Esophagus muscularis mucosa (tissue), 4 donors: ENCODE data around the gene SUSD6. TPM values are rescaled to one million over a fixed set of nuclear protein-coding genes. Genes with fewer than 3 reads are reported as not detected.
"Not testable (repeated sequence)": the region's sequence is repeated elsewhere in the genome, so short reads cannot be mapped to it uniquely, and the experiment has no call there.

Experiments
- DNase-seq: peaks from one replicate; pipeline ENCODE4 v3.0.0-alpha.2; 2017; ENCODE audit errors: extremely low spot score
- H3K27ac ChIP-seq, 4 donors: fragments of 200-600 bp; sonication (generic); replicated peaks in 1 of 4; 1 replicate in 3 of 4; 2 replicates in 1 of 4; pipeline ENCODE4 v1.5.1; 2016 to 2019; ENCODE audit warnings: mild to moderate bottlenecking in 1 of 4
- H3K27me3 ChIP-seq, 4 donors: fragments of 200-600 bp; sonication (generic); one replicate each; pipeline versions ENCODE4 v1.5.1 to v1.6.0; 2016 to 2019
- H3K36me3 ChIP-seq, 4 donors: fragments of 200-600 bp; sonication (generic); one replicate each; pipeline ENCODE4 v1.5.1; 2016 to 2019
- H3K4me1 ChIP-seq, 4 donors: fragments of 200-600 bp; sonication (generic); one replicate each; pipeline ENCODE4 v1.5.1; 2016 to 2019
- H3K4me3 ChIP-seq, 4 donors: fragments of 200-600 bp; sonication (generic); 1 replicate in 2 of 4; 2 replicates in 2 of 4; pipeline ENCODE4 v1.5.1; 2016 to 2019; ENCODE audit warnings: mild to moderate bottlenecking in 4 of 4, moderate library complexity in 1 of 4
- H3K9me3 ChIP-seq, 4 donors: fragments of 200-600 bp; sonication (generic); 1 replicate in 3 of 4; 2 replicates in 1 of 4; pipeline ENCODE4 v1.5.1; 2016 to 2019
- EP300 ChIP-seq: sonication (generic); formaldehyde crosslinking; IDR thresholded peaks from one replicate; pipeline ENCODE4 v1.6.1; 2017; ENCODE audit warnings: antibody characterized with exemption
- POLR2A ChIP-seq: fragments of 450-650 bp; IDR thresholded peaks from one replicate; pipeline ENCODE4 v1.6.1; 2017; ENCODE audit warnings: antibody characterized with exemption, moderate library complexity, mild to moderate bottlenecking, low read depth
- POLR2AphosphoS5 ChIP-seq, 2 donors: sonication (generic); formaldehyde crosslinking; IDR thresholded peaks; one replicate each; pipeline ENCODE4 v1.6.1; 2017; ENCODE audit warnings: antibody characterized with exemption in 2 of 2
- WGBS: methylation state at CpG from one replicate; pipeline ENCODE4 v1.1.5; 2018; 5-methylcytosine and 5-hydroxymethylcytosine counted together
- intact Hi-C: fragments of 100-400 bp; cut with DNase I; formaldehyde crosslinking; loops from one replicate; pipeline ENCODE4 v1.15.1; 2023
- total RNA-seq, 4 donors: library from RNA; depleted of rRNA; stranded (reverse); fragments of >200 nt; gene quantifications; one replicate each; pipeline versions ENCODE4 v1.1.0 to v1.2.1, GENCODE V29; 2016
- TF ChIP-seq, protein P1 (sequence below), 3 experiments: fragments of 200-600 bp in 2 of 3; fragments of 450-650 bp in 1 of 3; sonication (generic) in 2 of 3; IDR thresholded peaks; one replicate each; pipeline ENCODE4 v1.5.1; 2017 to 2019; ENCODE audit warnings: antibody characterized with exemption in 3 of 3, mild to moderate bottlenecking in 2 of 3, moderate library complexity in 1 of 3

SUSD6 gene
- total RNA-seq, 4 donors from 2014 or later: 21.2 to 89.5 (median 43.5) TPM

DNA sequence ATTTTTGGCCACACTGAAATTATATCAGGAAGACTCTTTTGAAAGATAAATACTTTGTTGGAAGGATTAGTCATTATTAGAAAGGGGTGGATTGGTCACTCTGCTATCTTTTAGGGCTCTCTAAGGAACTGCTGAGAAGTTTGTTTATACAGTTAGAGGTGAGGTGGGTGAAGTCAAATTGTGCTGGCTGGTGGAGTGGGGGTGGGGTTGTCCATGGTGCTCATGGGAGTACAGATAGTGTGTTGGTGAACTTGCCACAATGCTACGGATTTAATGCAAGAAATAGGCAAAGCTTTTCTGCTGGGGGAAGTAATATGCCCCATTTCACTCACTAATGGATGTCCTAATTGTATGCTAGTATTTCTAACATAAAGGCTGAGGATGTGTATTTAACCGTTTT, 35.8 kb downstream of the SUSD6 start:
- Histone ChIP-seq H3K27ac (peak overlapping the region; percentile 69 to 73 (median 72)), H3K9me3 (no peaks in the 10 kb centered on the region), H3K27me3 (no peaks in the 10 kb centered on the region), H3K4me1 (peaks cover 82 to 100% (median 90%) of the 10 kb centered on the region in 4 donors), H3K4me3 (no peak overlapping the region), H3K36me3 (no peaks in the 10 kb centered on the region)
- 68% methylated on average over 2 of the region's 2 CpGs for WGBS
- DNase-seq: no peak
- intact Hi-C loops: loop anchor here (5.0 kb wide), 1 partner anchor 35 kb away; the partner anchor contains the start of gene SUSD6
- no peak for TF ChIP-seq EP300
- no peak for TF ChIP-seq POLR2AphosphoS5 (IDR thresholded peaks at IDR 0.05)
- TF ChIP-seq POLR2A: no peak
- TF ChIP-seq, protein P1, sequence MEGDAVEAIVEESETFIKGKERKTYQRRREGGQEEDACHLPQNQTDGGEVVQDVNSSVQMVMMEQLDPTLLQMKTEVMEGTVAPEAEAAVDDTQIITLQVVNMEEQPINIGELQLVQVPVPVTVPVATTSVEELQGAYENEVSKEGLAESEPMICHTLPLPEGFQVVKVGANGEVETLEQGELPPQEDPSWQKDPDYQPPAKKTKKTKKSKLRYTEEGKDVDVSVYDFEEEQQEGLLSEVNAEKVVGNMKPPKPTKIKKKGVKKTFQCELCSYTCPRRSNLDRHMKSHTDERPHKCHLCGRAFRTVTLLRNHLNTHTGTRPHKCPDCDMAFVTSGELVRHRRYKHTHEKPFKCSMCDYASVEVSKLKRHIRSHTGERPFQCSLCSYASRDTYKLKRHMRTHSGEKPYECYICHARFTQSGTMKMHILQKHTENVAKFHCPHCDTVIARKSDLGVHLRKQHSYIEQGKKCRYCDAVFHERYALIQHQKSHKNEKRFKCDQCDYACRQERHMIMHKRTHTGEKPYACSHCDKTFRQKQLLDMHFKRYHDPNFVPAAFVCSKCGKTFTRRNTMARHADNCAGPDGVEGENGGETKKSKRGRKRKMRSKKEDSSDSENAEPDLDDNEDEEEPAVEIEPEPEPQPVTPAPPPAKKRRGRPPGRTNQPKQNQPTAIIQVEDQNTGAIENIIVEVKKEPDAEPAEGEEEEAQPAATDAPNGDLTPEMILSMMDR (IDR thresholded peaks at IDR 0.05): no peak

DNA sequence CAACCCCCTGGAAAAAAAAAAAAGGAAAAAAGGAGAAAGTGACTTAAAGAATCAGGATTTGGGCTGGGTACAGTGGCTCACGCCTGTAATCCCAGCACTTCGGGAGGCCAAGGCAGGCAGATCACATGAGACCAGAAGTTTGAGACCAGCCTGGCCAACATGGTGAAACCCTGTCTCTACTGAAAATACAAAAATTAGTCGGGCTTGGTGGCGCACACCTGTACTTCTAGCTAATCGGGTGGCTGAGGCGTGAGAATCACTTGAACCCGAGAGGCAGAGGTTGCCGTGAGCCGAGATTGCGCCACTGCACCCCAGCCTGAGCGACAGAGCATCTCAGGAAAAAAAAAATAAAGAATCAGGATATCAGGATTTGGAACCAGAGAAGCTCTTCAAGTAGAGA, 36.2 kb downstream of the SUSD6 start:
- H3K4me1 ChIP-seq: peaks cover 85 to 100% (median 90%) of the 10 kb centered on the region in 4 donors
- peak overlapping the region; percentile 69 to 73 (median 72) for H3K27ac ChIP-seq
- not testable (repeated sequence) for H3K9me3 ChIP-seq, H3K4me3 ChIP-seq, H3K36me3 ChIP-seq, DNase-seq, H3K27me3 ChIP-seq
- WGBS: 87% methylated on average over 11 of the region's 11 CpGs
- intact Hi-C loops: loop anchor here (5.0 kb wide), 1 partner anchor 35 kb away; the partner anchor contains the start of gene SUSD6

GRCh38 chr14:69648480-69649451, 37.4 kb downstream of the SUSD6 start:
- 24% methylated on average over 6 of the region's 6 CpGs for WGBS
- H3K27me3 ChIP-seq: no peaks in the 10 kb centered on the region
- peak overlapping the region; percentile 69 to 73 (median 72) for H3K27ac ChIP-seq
- intact Hi-C loops: loop anchor here (5.0 kb wide), 1 partner anchor 36 kb away; the partner anchor contains the start of gene SUSD6
- H3K4me3 ChIP-seq: no peak overlapping the region
- TF ChIP-seq POLR2A (no peak), POLR2AphosphoS5 (IDR thresholded peaks at IDR 0.05) (no peak), EP300 (peak; percentile 30)
- TF ChIP-seq, protein P1 (IDR thresholded peaks at IDR 0.05): no peak
- DNase-seq: no peak
- H3K4me1 ChIP-seq: peaks cover 85 to 100% (median 90%) of the 10 kb centered on the region in 4 donors
- no peaks in the 10 kb centered on the region for H3K9me3 ChIP-seq
- no peaks in the 10 kb centered on the region for H3K36me3 ChIP-seq

- DNase-seq: no peak
- TF ChIP-seq EP300: no peak
- TF ChIP-seq, protein P1 (IDR thresholded peaks at IDR 0.05): no peak
- no peak for TF ChIP-seq POLR2A
- no peak for TF ChIP-seq POLR2AphosphoS5 (IDR thresholded peaks at IDR 0.05)
- WGBS: 84% methylated on average over 3 of the region's 3 CpGs
- Histone ChIP-seq H3K9me3 (no peaks in the 10 kb centered on the region), H3K27me3 (no peaks in the 10 kb centered on the region), H3K4me3 (no peak overlapping the region), H3K4me1 (peaks cover 84 to 100% (median 93%) of the 10 kb centered on the region in 4 donors), H3K27ac (peak overlapping the region; percentile 69 to 73 (median 72)), H3K36me3 (no peaks in the 10 kb centered on the region)
- intact Hi-C loops: no loop called here
These were observed 39.6 kb downstream of the SUSD6 start for GRCh38 chr14:69650948-69651369.

GRCh38 chr14:69651664-69652063, 40.3 kb downstream of the SUSD6 start:
- Histone ChIP-seq H3K4me3 (no peak overlapping the region), H3K36me3 (no peaks in the 10 kb centered on the region), H3K27ac (peak overlapping the region; percentile 69 to 73 (median 72)), H3K27me3 (no peaks in the 10 kb centered on the region), H3K9me3 (no peaks in the 10 kb centered on the region), H3K4me1 (peaks cover 88 to 100% (median 94%) of the 10 kb centered on the region in 4 donors)
- WGBS: 95% methylated on average over 1 of the region's 1 CpG
- TF ChIP-seq POLR2AphosphoS5 (IDR thresholded peaks at IDR 0.05) (no peak), POLR2A (no peak), EP300 (no peak)
- TF ChIP-seq, protein P1 (IDR thresholded peaks at IDR 0.05): no peak
- intact Hi-C loops: no loop called here
- DNase-seq: no peak
